Measurements from ENCODE around the gene RARRES2.

- TF ChIP-seq CTCF (IDR thresholded peaks at IDR 0.05) (no peak), POLR2A (IDR thresholded peaks at IDR 0.05) (no peak)
Measured at GRCh38 chr7:150377196-150377595, 35.8 kb upstream of the RARRES2 start.

Data from suprapubic skin (tissue), 3 donors.